ENCODE data around the gene STARD5.
"Not testable (repeated sequence)": the region's sequence is repeated elsewhere in the genome, so short reads cannot be mapped to it uniquely, and the experiment has no call there.

Gene STARD5

DNA sequence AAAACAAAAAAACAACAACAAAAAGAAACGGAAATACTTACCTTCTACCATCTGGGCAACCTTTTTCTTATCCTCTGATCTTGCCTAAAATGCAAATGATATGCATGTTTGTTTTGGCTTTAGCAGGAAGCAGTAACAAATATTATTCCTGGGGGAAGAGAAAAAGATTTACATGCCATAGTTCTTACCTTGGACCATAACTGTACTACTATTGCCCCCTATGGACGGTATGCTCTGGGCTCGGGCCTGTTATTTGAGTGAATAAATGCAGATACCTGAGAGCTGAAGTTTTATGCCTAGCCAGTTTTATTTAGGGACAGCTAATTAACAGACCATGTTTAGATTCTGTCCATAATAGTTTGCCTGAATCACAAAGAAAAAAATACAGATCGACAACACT, 12.6 kb upstream of the STARD5 start:
- DNase-seq: no peak

GRCh38 chr15:81335631-81336030, 11.7 kb upstream of the STARD5 start:
- DNase-seq: no peak

GRCh38 chr15:81334768-81335435, 11.0 kb upstream of the STARD5 start:
- no peak for DNase-seq

- no peak for DNase-seq
Observed at GRCh38 chr15:81333363-81333762, 9.4 kb upstream of the STARD5 start.

GRCh38 chr15:81332326-81332725, 8.4 kb upstream of the STARD5 start:
- DNase-seq: no peak

DNA sequence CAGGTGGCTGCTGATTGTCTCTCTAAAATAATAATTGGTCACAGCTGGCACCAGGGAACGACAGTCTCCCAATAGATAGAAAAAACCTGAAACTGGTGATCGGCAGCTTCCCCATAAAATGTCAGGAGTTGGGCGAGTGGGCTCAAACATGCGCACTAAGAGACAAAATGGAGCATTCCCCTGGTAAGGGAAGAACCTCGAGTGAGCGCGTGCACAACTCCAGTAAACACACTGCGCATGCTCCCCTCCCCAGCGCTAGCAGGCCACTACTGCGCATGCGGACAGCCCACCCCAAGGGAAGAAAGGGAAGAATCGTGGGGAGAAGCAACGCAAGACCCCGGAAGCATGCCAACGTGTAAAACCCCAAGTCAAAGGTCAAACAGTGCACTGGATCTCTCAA, 7.7 kb upstream of the STARD5 start:
- DNase-seq: no peak

GRCh38 chr15:81331141-81331540, 7.2 kb upstream of the STARD5 start:
- not testable (repeated sequence) for DNase-seq

DNA sequence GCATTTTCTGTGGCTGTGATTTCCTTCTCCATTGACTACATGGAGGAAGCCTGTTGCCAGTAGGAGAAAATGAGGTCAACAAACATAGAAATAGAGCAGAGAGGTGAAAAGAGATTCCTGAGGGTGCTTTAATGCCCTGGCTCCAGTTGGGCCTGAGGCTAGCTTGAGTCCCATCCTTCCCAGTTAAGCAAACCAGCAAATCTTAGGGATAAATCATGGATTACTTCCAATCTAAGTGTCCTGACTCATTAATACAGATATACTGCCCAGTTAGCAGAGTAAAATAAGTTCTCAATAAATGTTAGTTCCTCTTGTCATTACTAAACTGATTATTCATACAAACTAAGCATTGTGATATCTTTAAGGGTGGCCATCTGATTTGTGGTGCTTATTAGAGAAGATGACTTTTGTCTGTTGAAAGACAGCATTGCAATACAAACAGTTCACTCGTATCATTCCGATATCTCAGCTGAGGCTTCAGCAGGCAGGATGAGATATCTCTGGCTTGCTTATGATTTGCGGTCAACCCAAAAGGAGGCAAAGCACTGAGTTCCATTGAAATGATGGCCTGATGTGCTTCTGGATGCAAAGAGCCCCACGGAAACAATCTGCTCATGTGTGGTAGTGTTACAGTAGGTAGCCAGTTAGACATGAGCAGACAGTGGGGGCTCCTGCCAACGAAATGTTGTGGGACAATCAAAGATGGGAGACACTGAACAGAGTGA, 6.6 kb upstream of the STARD5 start:
- no peak for DNase-seq

GRCh38 chr15:81329446-81329845, 5.5 kb upstream of the STARD5 start:
- no peak for DNase-seq

GRCh38 chr15:81327516-81327915, 3.6 kb upstream of the STARD5 start:
- DNase-seq: no peak

GRCh38 chr15:81326466-81327212, 2.7 kb upstream of the STARD5 start:
- DNase-seq: no peak

GRCh38 chr15:81323559-81323943, 390 bp downstream of the STARD5 start:
- DNase-seq: peak; percentile 41

DNA sequence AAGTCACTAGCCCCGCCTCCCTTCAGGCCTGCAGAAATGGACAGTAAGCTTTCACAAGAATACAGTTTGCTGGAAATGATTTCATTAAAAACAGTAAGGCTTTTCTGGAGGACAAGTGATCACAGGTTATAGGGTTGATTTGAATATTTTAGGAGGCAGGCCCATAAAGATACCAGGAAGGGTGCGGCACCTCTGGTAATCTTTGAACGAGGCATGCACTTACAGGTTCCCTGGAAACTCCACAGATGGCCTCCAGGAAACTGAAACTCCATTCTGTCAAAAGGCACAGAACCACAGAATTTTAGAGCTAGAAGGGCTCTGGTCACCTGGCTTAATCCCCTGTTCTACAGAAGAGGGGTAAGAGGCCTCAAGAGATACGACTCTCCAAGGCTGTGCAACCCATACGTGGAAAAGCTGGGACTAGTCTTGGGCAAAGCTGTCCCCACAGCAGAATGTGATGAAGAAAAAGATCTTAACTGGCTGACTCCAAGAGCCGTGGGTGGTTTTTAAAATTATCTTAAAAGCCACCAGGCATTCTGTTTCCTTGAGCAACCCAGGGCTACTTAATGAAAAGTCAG, 1.2 kb downstream of the STARD5 start:
- no peak for DNase-seq

GRCh38 chr15:81321667-81322066, 2.3 kb downstream of the STARD5 start:
- no peak for DNase-seq

DNA sequence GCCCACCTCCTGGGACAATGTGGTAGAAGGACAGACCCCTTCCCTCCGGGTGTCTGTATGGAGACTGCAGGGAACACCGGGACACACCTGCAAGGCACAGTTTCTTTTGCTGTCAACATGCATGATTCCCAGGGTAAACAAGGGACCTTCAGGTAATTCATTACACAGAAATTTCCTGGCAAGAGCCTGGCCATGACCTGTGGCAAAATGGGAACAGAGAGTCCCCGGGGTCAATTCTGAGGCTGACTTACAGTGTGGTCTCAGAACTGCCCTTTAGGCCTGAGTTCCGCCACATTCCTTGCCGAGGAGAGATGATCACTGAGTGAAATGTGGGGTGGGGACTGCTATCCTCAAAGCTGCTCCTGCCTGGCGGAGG, 6.3 kb downstream of the STARD5 start:
- no peak for DNase-seq

- no peak for DNase-seq
Observed at GRCh38 chr15:81316267-81316666, 7.7 kb downstream of the STARD5 start.

DNA sequence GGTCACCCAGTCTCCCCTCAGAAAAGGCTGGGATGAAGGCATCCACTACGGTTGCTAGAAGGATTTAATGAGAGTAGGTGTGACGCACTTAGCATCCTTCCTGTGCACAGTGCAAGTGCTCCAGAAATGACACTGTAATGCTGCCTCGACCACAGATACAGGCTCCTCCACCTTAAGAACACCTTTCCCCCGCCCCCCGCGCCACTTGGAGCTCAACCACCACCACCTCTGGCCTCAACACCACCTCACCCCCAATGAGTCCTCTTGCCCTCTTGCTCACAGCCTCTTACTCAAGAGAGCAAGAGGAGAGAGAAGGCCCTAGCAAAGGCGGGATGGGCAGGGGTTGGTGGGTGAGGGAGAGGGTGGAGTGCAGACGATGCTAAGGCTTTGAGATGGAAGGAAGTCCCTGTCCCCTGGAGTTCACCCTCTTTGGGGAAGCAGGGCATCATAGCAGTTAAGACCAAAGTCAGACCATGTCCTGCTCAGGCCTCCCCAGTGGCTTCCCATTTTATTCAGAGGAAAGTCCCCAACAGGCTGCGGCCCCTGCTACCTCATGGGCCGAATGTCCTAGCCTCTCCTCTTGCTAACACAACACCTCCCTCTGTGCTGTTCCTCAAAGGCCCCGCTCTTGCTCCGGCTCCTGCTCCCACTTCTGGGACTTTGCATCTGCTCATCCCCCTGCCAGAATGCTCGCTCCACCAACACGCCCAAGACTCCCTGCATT, 8.3 kb downstream of the STARD5 start:
- DNase-seq: no peak

DNA sequence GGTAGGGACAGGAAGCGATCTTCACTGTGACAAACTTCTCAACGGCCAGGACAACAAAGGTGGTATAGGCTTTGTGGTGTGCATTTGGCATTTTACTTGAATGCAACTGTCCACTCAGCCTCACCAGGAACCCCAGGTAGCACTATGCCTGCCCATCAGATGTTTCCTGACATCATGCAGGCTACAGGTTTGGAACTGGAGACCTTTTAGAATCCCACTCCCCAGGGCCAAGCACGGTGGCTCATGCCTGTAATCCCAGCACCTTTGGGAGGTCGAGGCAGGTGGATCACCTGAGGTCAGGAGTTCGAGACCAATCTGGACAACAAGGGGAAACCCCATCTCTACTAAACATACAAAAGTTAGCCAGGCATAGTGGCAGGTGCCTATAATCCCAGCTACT, 9.6 kb downstream of the STARD5 start:
- no peak for DNase-seq

DNA sequence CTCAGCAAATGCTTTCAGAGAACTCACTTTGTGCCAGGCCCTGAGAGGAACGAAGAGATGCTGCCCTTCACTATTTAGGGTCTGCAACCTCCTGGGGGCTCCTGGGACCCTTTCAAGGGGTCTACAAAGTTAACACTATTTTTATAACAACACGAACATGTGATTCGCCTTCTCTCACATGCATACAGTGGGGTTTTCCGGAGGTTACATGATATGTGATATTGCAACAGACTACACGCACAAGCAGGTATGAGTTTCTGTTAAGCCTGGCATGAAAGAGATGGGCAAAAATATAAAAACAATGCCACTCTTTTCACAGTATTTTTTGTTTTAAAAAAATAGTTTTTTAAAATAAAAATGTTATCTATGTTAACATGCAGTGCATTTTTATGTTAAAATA, 10.3 kb downstream of the STARD5 start:
- DNase-seq: no peak

DNA sequence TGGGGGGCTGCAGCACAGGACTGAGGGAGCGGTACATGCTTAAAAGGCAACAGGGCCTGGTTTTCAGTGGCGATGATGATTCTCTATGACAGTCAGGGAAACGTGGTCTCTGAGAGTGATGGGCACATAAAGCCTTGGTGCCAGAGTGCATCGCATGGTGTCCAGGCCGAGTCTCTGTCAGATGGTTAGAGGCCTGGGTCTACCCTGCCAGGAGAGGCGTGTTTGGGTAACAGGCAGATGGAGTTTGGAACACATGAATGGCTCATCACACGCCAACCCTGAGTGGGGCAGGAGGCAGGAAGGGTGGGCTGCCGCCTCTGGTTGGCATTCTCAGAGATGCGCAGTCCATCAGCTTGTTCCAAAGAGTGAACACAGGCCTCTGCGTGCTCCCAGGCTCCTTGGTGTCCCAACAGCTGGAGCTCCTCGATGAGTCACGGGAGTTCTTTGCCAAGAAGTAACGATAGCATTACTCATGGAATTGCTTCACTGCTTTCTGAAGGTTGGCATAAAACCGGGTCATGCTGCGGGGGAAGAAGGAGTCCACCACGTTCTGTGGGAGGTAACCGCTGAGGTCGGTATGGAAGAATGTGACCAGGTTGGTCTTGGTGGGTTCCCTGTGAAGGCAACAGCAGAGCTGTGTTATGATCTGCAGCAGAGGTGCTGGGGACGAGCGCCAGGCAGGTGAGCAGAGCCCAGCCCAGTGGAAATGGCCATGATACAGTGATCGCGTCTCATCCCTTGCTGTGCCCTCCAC, 11.0 kb downstream of the STARD5 start:
- no peak for DNase-seq

GRCh38 chr15:81311752-81312464, 12.0 kb downstream of the STARD5 start:
- no peak for DNase-seq

- no peak for DNase-seq
Observed at GRCh38 chr15:81310480-81310879, 13.5 kb downstream of the STARD5 start.
